ENCODE results near the gene ZDHHC17. TPM values are rescaled to one million over a fixed set of nuclear protein-coding genes. Genes with fewer than 3 reads are reported as not detected.

The ZDHHC17 gene
- total and polyA plus RNA-seq, 4 donors, result 5.4 to 52.2 (median 35.1) TPM

DNA sequence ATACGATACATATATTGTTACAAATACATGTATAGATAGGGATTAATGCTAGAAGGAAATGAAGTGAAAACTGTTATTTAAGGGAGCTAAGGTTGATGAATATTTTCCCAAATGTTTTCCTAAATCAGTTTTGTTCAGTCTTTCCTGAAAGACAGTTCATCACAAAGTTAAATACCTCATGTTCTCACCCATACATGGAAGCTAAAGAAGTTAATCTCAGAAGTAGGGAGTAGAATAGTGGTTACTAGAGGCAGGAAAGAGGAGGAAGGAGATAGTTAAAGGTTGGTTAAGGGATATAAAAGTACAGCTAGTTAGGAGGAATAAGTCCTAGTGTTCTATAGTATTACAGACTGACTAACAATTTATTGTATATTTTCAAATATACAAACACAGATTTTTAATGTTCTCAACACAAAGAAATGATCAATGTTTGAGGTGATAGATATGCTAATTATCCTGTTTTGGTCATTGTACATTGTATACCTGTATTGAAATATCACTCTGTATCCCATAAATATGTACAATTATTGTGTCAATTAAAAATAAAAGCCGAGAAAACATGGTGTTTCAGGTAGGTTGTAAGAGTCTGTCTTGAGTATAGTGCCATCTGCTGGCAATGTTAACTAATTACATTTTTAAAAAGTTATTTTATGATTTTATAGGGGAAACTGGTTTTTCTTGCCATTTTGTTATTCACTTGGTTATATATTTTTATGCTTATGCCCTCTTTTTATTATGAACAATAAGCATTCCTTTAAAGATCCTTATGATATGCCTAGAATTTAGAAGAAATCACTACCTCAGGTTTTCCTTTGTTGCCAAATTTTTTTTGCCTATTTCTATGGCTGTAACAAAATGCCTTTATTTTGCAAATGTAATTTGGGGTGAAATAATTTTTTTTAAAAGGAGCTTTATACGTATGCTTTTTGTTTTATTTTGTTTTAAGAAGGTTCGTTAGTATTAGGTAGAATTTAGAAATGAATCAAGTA, 26.9 kb downstream of the ZDHHC17 start:
- H3K27ac ChIP-seq (ENCODE audit: low read depth in 1 of 2, low read length in 2 of 2), result no peak overlapping the region
- DNase-seq (no peak), ATAC-seq (ENCODE audit: low FRiP score) (peak; percentile 72)
- H3K9me3 ChIP-seq (ENCODE audit: control insufficient read depth, low read length), result no peaks in the 10 kb centered on the region
- intact Hi-C loops (cut with DNase I), result loop anchor here (2.0 kb wide), 2 partner anchors 168 to 170 kb away; no protein-coding TSS in a partner anchor
- H3K4me3 ChIP-seq (ENCODE audit: low read length in 2 of 2), result no peak overlapping the region
- H3K4me1 ChIP-seq (ENCODE audit: control insufficient read depth in 1 of 2, insufficient read depth in 2 of 2, low read length in 2 of 2), result peaks cover 0 to 1% of the 10 kb centered on the region in 2 donors
- no peaks in the 10 kb centered on the region for H3K27me3 ChIP-seq (ENCODE audit: control insufficient read depth in 1 of 2, insufficient read depth in 2 of 2, low read length in 1 of 2)
- 38 to 39% methylated on average over 4 of the region's 4 CpGs for WGBS, 2 donors
- H3K36me3 ChIP-seq (ENCODE audit: control insufficient read depth in 1 of 2, insufficient read depth in 2 of 2, low read length in 1 of 2), result no peaks in the 10 kb centered on the region

DNA sequence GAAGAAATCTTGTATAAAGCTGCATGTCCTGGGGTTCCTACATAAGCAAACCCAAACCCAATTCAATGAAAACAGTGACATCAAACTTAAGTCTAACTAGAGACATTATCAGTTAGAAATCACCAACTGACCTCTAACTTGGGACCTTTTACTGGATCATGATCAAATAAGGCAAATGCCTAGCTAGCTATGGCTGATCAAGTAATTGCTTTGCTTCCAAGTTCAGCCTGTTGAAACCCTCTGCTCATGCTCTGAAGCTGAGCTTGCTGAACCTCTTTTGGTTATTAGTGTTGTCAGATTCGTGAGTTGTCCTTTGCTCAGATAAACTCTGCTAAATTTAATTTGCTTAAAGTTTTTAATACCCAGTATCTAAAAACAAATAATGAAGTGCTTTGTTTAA, 28.9 kb downstream of the ZDHHC17 start:
- Histone ChIP-seq H3K36me3 (ENCODE audit: control insufficient read depth in 1 of 2, insufficient read depth in 2 of 2, low read length in 1 of 2) (no peaks in the 10 kb centered on the region), H3K4me1 (ENCODE audit: control insufficient read depth in 1 of 2, insufficient read depth in 2 of 2, low read length in 2 of 2) (peaks cover 0 to 1% of the 10 kb centered on the region in 2 donors), H3K27me3 (ENCODE audit: control insufficient read depth in 1 of 2, insufficient read depth in 2 of 2, low read length in 1 of 2) (no peaks in the 10 kb centered on the region), H3K27ac (ENCODE audit: low read depth in 1 of 2, low read length in 2 of 2) (no peak overlapping the region), H3K9me3 (ENCODE audit: control insufficient read depth, low read length) (no peaks in the 10 kb centered on the region), H3K4me3 (ENCODE audit: low read length in 2 of 2) (no peak overlapping the region)
- intact Hi-C loops (cut with DNase I), result no loop called here
- DNase-seq (no peak), ATAC-seq (ENCODE audit: low FRiP score) (no peak)
- WGBS, 2 donors, result 5 to 11% methylated on average over 1 of the region's 1 CpG

DNA sequence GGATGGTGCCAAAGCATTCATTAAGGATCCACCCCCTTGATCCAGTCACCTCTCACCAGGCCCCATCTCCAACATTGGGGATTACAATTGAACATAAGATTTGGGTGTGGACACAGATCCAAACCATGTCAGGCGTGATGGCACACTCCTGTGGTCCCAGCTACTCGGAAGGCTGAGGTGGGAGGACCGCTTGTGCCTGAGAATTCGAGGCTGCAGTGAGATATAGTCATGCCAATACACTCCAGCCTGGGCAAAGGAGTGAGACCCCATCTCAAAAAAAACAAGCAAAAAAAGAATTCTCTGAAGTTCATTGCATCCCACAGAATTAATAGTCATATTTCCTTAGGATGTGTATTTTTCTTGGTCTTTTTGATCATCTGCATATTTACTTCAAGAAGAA, 34.9 kb downstream of the ZDHHC17 start:
- H3K27me3 ChIP-seq (ENCODE audit: control insufficient read depth in 1 of 2, insufficient read depth in 2 of 2, low read length in 1 of 2), result no peaks in the 10 kb centered on the region
- no peaks in the 10 kb centered on the region for H3K9me3 ChIP-seq (ENCODE audit: control insufficient read depth, low read length)
- ATAC-seq (ENCODE audit: low FRiP score), result no peak
- intact Hi-C loops (cut with DNase I), result no loop called here
- H3K27ac ChIP-seq (ENCODE audit: low read depth in 1 of 2, low read length in 2 of 2), result no peak overlapping the region
- 97 to 100% methylated on average over 4 of the region's 4 CpGs for WGBS, 2 donors
- DNase-seq, result no peak
- no peak overlapping the region for H3K4me3 ChIP-seq (ENCODE audit: low read length in 2 of 2)
- peaks cover 0 to 2% of the 10 kb centered on the region in 2 donors for H3K36me3 ChIP-seq (ENCODE audit: control insufficient read depth in 1 of 2, insufficient read depth in 2 of 2, low read length in 1 of 2)
- H3K4me1 ChIP-seq (ENCODE audit: control insufficient read depth in 1 of 2, insufficient read depth in 2 of 2, low read length in 2 of 2), result no peaks in the 10 kb centered on the region

DNA sequence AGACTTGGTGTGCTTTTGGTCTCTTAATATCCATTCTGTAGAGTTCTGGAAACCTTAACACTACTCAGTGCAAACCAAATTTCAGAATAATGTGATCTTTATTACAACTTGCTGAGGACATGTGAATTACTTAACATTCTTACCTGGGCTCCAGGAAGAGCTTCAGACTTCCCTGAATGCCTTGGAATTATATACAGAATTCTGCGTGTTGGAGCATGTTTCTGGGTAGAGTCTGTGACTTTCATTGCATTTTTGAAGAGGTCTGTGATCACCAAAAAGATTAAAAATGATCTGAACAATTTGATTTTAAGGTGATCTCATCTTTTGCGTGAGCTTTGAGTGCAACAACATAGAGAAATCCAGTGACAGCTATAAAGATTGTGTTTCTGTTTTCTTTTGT, 35.4 kb downstream of the ZDHHC17 start:
- Histone ChIP-seq H3K36me3 (ENCODE audit: control insufficient read depth in 1 of 2, insufficient read depth in 2 of 2, low read length in 1 of 2) (peaks cover 0 to 3% of the 10 kb centered on the region in 2 donors), H3K9me3 (ENCODE audit: control insufficient read depth, low read length) (no peaks in the 10 kb centered on the region), H3K27me3 (ENCODE audit: control insufficient read depth in 1 of 2, insufficient read depth in 2 of 2, low read length in 1 of 2) (no peaks in the 10 kb centered on the region), H3K27ac (ENCODE audit: low read depth in 1 of 2, low read length in 2 of 2) (no peak overlapping the region), H3K4me3 (ENCODE audit: low read length in 2 of 2) (no peak overlapping the region), H3K4me1 (ENCODE audit: control insufficient read depth in 1 of 2, insufficient read depth in 2 of 2, low read length in 2 of 2) (no peaks in the 10 kb centered on the region)
- intact Hi-C loops (cut with DNase I), result no loop called here
- WGBS, 2 donors, result 91% methylated on average over 2 of the region's 2 CpGs
- ATAC-seq (ENCODE audit: low FRiP score) (no peak), DNase-seq (no peak)

DNA sequence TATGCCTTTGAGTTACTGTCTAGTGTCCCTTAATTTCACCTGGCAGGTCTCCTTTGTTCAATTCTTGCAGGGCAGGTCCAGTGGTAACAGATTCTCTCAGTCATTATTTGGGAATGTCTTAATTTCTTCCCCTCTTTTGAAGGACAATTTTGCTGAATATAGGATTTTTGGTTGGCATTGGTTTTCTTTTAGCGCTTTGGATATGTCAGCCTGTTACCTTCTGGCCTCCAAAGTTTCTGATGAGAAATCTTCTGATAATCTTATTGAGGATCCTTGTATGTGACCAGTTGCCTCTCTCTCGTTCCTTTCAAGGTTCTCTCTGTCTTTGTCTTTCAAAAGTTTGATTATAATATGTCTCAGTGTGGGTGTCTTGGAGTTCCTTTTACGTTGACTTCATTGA, 38.1 kb downstream of the ZDHHC17 start:
- intact Hi-C loops (cut with DNase I), result no loop called here
- Histone ChIP-seq H3K27me3 (ENCODE audit: control insufficient read depth in 1 of 2, insufficient read depth in 2 of 2, low read length in 1 of 2) (no peaks in the 10 kb centered on the region), H3K9me3 (ENCODE audit: control insufficient read depth, low read length) (no peaks in the 10 kb centered on the region), H3K36me3 (ENCODE audit: control insufficient read depth in 1 of 2, insufficient read depth in 2 of 2, low read length in 1 of 2) (peaks cover 0 to 3% of the 10 kb centered on the region in 2 donors), H3K4me1 (ENCODE audit: control insufficient read depth in 1 of 2, insufficient read depth in 2 of 2, low read length in 2 of 2) (no peaks in the 10 kb centered on the region), H3K4me3 (ENCODE audit: low read length in 2 of 2) (no peak overlapping the region), H3K27ac (ENCODE audit: low read depth in 1 of 2, low read length in 2 of 2) (no peak overlapping the region)
- no peak for ATAC-seq (ENCODE audit: low FRiP score)
- DNase-seq, result no peak
- 97 to 98% methylated on average over 3 of the region's 3 CpGs for WGBS, 2 donors

- Histone ChIP-seq H3K4me3 (ENCODE audit: low read length in 2 of 2) (no peak overlapping the region), H3K36me3 (ENCODE audit: control insufficient read depth in 1 of 2, insufficient read depth in 2 of 2, low read length in 1 of 2) (peaks cover 0 to 3% of the 10 kb centered on the region in 2 donors), H3K4me1 (ENCODE audit: control insufficient read depth in 1 of 2, insufficient read depth in 2 of 2, low read length in 2 of 2) (no peaks in the 10 kb centered on the region), H3K9me3 (ENCODE audit: control insufficient read depth, low read length) (no peaks in the 10 kb centered on the region), H3K27ac (ENCODE audit: low read depth in 1 of 2, low read length in 2 of 2) (no peak overlapping the region), H3K27me3 (ENCODE audit: control insufficient read depth in 1 of 2, insufficient read depth in 2 of 2, low read length in 1 of 2) (no peaks in the 10 kb centered on the region)
- intact Hi-C loops (cut with DNase I), result no loop called here
- 90 to 93% methylated on average over 8 of the region's 8 CpGs for WGBS, 2 donors
- ATAC-seq (ENCODE audit: low FRiP score), result no peak
- no peak for DNase-seq
Observed at GRCh38 chr12:76804435-76804976, 40.6 kb downstream of the ZDHHC17 start.

- no peaks in the 10 kb centered on the region for H3K27me3 ChIP-seq (ENCODE audit: control insufficient read depth in 1 of 2, insufficient read depth in 2 of 2, low read length in 1 of 2)
- no peaks in the 10 kb centered on the region for H3K36me3 ChIP-seq (ENCODE audit: control insufficient read depth in 1 of 2, insufficient read depth in 2 of 2, low read length in 1 of 2)
- 40 to 46% methylated on average over 6 of the region's 6 CpGs for WGBS, 2 donors
- no peaks in the 10 kb centered on the region for H3K4me1 ChIP-seq (ENCODE audit: control insufficient read depth in 1 of 2, insufficient read depth in 2 of 2, low read length in 2 of 2)
- H3K9me3 ChIP-seq (ENCODE audit: control insufficient read depth, low read length), result no peaks in the 10 kb centered on the region
- no peak for DNase-seq
- no peak overlapping the region for H3K27ac ChIP-seq (ENCODE audit: low read depth in 1 of 2, low read length in 2 of 2)
- intact Hi-C loops (cut with DNase I), result no loop called here
- no peak for ATAC-seq (ENCODE audit: low FRiP score)
- H3K4me3 ChIP-seq (ENCODE audit: low read length in 2 of 2), result no peak overlapping the region
Observed at GRCh38 chr12:76810671-76811419, 46.9 kb downstream of the ZDHHC17 start.

GRCh38 chr12:76811976-76812375, 48.1 kb downstream of the ZDHHC17 start:
- Histone ChIP-seq H3K36me3 (ENCODE audit: control insufficient read depth in 1 of 2, insufficient read depth in 2 of 2, low read length in 1 of 2) (no peaks in the 10 kb centered on the region), H3K27me3 (ENCODE audit: control insufficient read depth in 1 of 2, insufficient read depth in 2 of 2, low read length in 1 of 2) (no peaks in the 10 kb centered on the region), H3K4me1 (ENCODE audit: control insufficient read depth in 1 of 2, insufficient read depth in 2 of 2, low read length in 2 of 2) (no peaks in the 10 kb centered on the region), H3K9me3 (ENCODE audit: control insufficient read depth, low read length) (no peaks in the 10 kb centered on the region), H3K27ac (ENCODE audit: low read depth in 1 of 2, low read length in 2 of 2) (no peak overlapping the region), H3K4me3 (ENCODE audit: low read length in 2 of 2) (no peak overlapping the region)
- WGBS, 2 donors, result 72 to 73% methylated on average over 1 of the region's 1 CpG
- ATAC-seq (ENCODE audit: low FRiP score), result no peak
- DNase-seq, result no peak
- intact Hi-C loops (cut with DNase I), result no loop called here
